Urinary bladder (tissue), 4 donors: Measurements from ENCODE around the gene DAB1. TPM values are rescaled to one million over a fixed set of nuclear protein-coding genes. Genes with fewer than 3 reads are reported as not detected.

Source experiments
- DNase-seq: peaks from one replicate; pipeline ENCODE4 v3.0.0-alpha.2; 2015; ENCODE audit errors: extremely low spot score
- H3K27ac ChIP-seq: one replicate; pipeline ENCODE4 v1.5.1; 2013; ENCODE audit warnings: low read depth, mild to moderate bottlenecking, moderate library complexity
- H3K36me3 ChIP-seq: one replicate; pipeline ENCODE4 v1.6.1; 2013; ENCODE audit warnings: mild to moderate bottlenecking, moderate library complexity; ENCODE audit not compliant: insufficient read depth
- H3K4me1 ChIP-seq: one replicate; pipeline ENCODE4 v1.6.1; 2013; ENCODE audit warnings: mild to moderate bottlenecking, moderate library complexity; ENCODE audit not compliant: insufficient read depth
- H3K4me3 ChIP-seq: one replicate; pipeline ENCODE4 v1.5.1; 2013; ENCODE audit warnings: low read depth, low read length
- WGBS: extraction: QIAGEN DNeasy Blood & Tissue Kit; methylation state at CpG from one replicate; pipeline ENCODE4 v1.1.7; 2013; 5-methylcytosine and 5-hydroxymethylcytosine counted together
- polyA plus RNA-seq: library from polyadenylated mRNA; stranded (reverse); fragments of 200-250 nt; gene quantifications from one replicate; pipeline ENCODE4 v1.2.3, GENCODE V29; 2013
- total RNA-seq: library from RNA; depleted of rRNA; stranded (reverse); fragments of >200 nt; gene quantifications from one replicate; pipeline ENCODE4 v1.2.3, GENCODE V29; 2014
- donor health status: healthy with polysubstance abuse.
- donor health status: healthy.

Gene DAB1
- total and polyA plus RNA-seq, 2 donors: 0.86 to 4.9 TPM

- Histone ChIP-seq H3K4me1 (no peaks in the 10 kb centered on the region), H3K4me3 (no peak overlapping the region), H3K36me3 (no peaks in the 10 kb centered on the region), H3K27ac (no peak overlapping the region)
- WGBS: 75% methylated on average over 8 of the region's 8 CpGs
- no peak for DNase-seq
Measured at GRCh38 chr1:57157818-57158603, 265.8 kb downstream of the DAB1 start.

- no peaks in the 10 kb centered on the region for H3K4me1 ChIP-seq
- no peak overlapping the region for H3K4me3 ChIP-seq
- WGBS: 28% methylated on average over 3 of the region's 3 CpGs
- no peaks in the 10 kb centered on the region for H3K36me3 ChIP-seq
- H3K27ac ChIP-seq: no peak overlapping the region
- no peak for DNase-seq
Measured at GRCh38 chr1:57156907-57157306, 267.0 kb downstream of the DAB1 start.

- no peak for DNase-seq
- Histone ChIP-seq H3K27ac (no peak overlapping the region), H3K4me3 (no peak overlapping the region), H3K4me1 (no peaks in the 10 kb centered on the region), H3K36me3 (no peaks in the 10 kb centered on the region)
- 84% methylated on average over 2 of the region's 2 CpGs for WGBS
Measured at GRCh38 chr1:57146100-57146499, 277.8 kb downstream of the DAB1 start.

GRCh38 chr1:57142999-57143398, 280.9 kb downstream of the DAB1 start:
- DNase-seq: no peak
- no peaks in the 10 kb centered on the region for H3K4me1 ChIP-seq
- no peak overlapping the region for H3K27ac ChIP-seq
- H3K4me3 ChIP-seq: no peak overlapping the region
- WGBS: 86% methylated on average over 2 of the region's 2 CpGs
- H3K36me3 ChIP-seq: no peaks in the 10 kb centered on the region

- Histone ChIP-seq H3K27ac (no peak overlapping the region), H3K4me3 (no peak overlapping the region), H3K4me1 (no peaks in the 10 kb centered on the region), H3K36me3 (no peaks in the 10 kb centered on the region)
- WGBS: 89% methylated on average over 2 of the region's 2 CpGs
- no peak for DNase-seq
Measured at GRCh38 chr1:57142169-57142568, 281.7 kb downstream of the DAB1 start.

- Histone ChIP-seq H3K27ac (no peak overlapping the region), H3K4me3 (no peak overlapping the region), H3K36me3 (no peaks in the 10 kb centered on the region), H3K4me1 (no peaks in the 10 kb centered on the region)
- 92% methylated on average over 2 of the region's 2 CpGs for WGBS
- DNase-seq: no peak
Measured at GRCh38 chr1:57138432-57139078, 285.3 kb downstream of the DAB1 start.

- WGBS: 74% methylated on average over 2 of the region's 2 CpGs
- Histone ChIP-seq H3K4me1 (no peaks in the 10 kb centered on the region), H3K27ac (no peak overlapping the region), H3K36me3 (no peaks in the 10 kb centered on the region), H3K4me3 (no peak overlapping the region)
- no peak for DNase-seq
Measured at GRCh38 chr1:57137980-57138379, 285.9 kb downstream of the DAB1 start.

- no peak for DNase-seq
- WGBS: 94% methylated on average over 1 of the region's 1 CpG
- H3K36me3 ChIP-seq: no peaks in the 10 kb centered on the region
- H3K4me3 ChIP-seq: no peak overlapping the region
- no peak overlapping the region for H3K27ac ChIP-seq
- H3K4me1 ChIP-seq: no peaks in the 10 kb centered on the region
Measured at GRCh38 chr1:57134803-57135202, 289.1 kb downstream of the DAB1 start.

GRCh38 chr1:57133686-57134085, 290.2 kb downstream of the DAB1 start:
- no peaks in the 10 kb centered on the region for H3K36me3 ChIP-seq
- WGBS: 70% methylated on average over 1 of the region's 1 CpG
- H3K4me3 ChIP-seq: no peak overlapping the region
- H3K4me1 ChIP-seq: no peaks in the 10 kb centered on the region
- no peak overlapping the region for H3K27ac ChIP-seq
- DNase-seq: no peak

GRCh38 chr1:57132993-57133622, 290.8 kb downstream of the DAB1 start:
- Histone ChIP-seq H3K4me1 (no peaks in the 10 kb centered on the region), H3K36me3 (no peaks in the 10 kb centered on the region), H3K27ac (no peak overlapping the region), H3K4me3 (no peak overlapping the region)
- WGBS: 84% methylated on average over 4 of the region's 4 CpGs
- DNase-seq: no peak

- H3K27ac ChIP-seq: no peak overlapping the region
- 60% methylated on average over 3 of the region's 3 CpGs for WGBS
Measured at GRCh38 chr1:57131701-57132394, 292.0 kb downstream of the DAB1 start.

GRCh38 chr1:57131257-57131656, 292.6 kb downstream of the DAB1 start:
- no peak overlapping the region for H3K27ac ChIP-seq
- 38% methylated on average over 1 of the region's 1 CpG for WGBS

More at GRCh38 chr1:57131701-57132394, 292.0 kb downstream of the DAB1 start:
- Histone ChIP-seq H3K4me1 (no peaks in the 10 kb centered on the region), H3K36me3 (no peaks in the 10 kb centered on the region), H3K4me3 (no peak overlapping the region)
- DNase-seq: no peak

GRCh38 chr1:57129865-57130264, 294.0 kb downstream of the DAB1 start:
- DNase-seq: no peak

More at GRCh38 chr1:57131257-57131656, 292.6 kb downstream of the DAB1 start:
- no peak overlapping the region for H3K4me3 ChIP-seq
- H3K36me3 ChIP-seq: no peaks in the 10 kb centered on the region
- DNase-seq: no peak
- no peaks in the 10 kb centered on the region for H3K4me1 ChIP-seq

More at GRCh38 chr1:57129865-57130264, 294.0 kb downstream of the DAB1 start:
- 94% methylated on average over 4 of the region's 4 CpGs for WGBS
- no peak overlapping the region for H3K27ac ChIP-seq
- H3K4me3 ChIP-seq: no peak overlapping the region
- H3K4me1 ChIP-seq: no peaks in the 10 kb centered on the region
- H3K36me3 ChIP-seq: no peaks in the 10 kb centered on the region
